Measurements from ENCODE around the gene SEMA5B. TPM values are rescaled to one million over a fixed set of nuclear protein-coding genes. Genes with fewer than 3 reads are reported as not detected.
A peak's percentile ranks its signal among the peaks of the same experiment; 100 is the strongest.

The SEMA5B gene
- total and polyA plus RNA-seq, 2 donors (not counting 1 experiment from before 2014, with no cell fraction given), result not detected

- H3K9ac ChIP-seq (ENCODE audit: low read length), result peak overlapping the region; percentile 79
- POLR2A ChIA-PET, result no interaction called here
- ATAC-seq (ENCODE audit: low read depth) (peak; percentile 21), DNase-seq (no peak)
- peak overlapping the region; percentile 94 for H3K4me2 ChIP-seq (replicated peaks; ENCODE audit: low read depth, low read length, poor library complexity, severe bottlenecking)
- Mint-ChIP-seq H3K27me3 (no peaks in the 10 kb centered on the region), H3K27ac (no peak overlapping the region), H3K4me1 (peaks cover 14% of the 10 kb centered on the region), H3K9me3 (ENCODE audit: insufficient read depth) (no peaks in the 10 kb centered on the region), H3K4me3 (peak overlapping the region; percentile 84)
- peak overlapping the region; percentile 13 to 74 (median 61) for H3K4me3 ChIP-seq (ENCODE audit: control extremely low read depth in 1 of 5, extremely low read depth in 1 of 5, insufficient read depth in 1 of 5, low read depth in 2 of 5, low read length in 4 of 5)
- H3K27me3 ChIP-seq (replicated peaks in 1 of 4; ENCODE audit: control extremely low read depth in 1 of 4, control insufficient read depth in 3 of 4, insufficient read depth in 4 of 4, low read length in 3 of 4), result no peaks in the 10 kb centered on the region
- WGBS (ENCODE audit: insufficient coverage), result 21% methylated on average over 10 of the region's 24 CpGs
- peaks cover 7% of the 10 kb centered on the region for H4K20me1 ChIP-seq (ENCODE audit: control insufficient read depth, insufficient read depth, low read length, poor library complexity, severe bottlenecking)
- H3K9me3 ChIP-seq (ENCODE audit: control extremely low read depth in 1 of 3, control insufficient read depth in 2 of 3, insufficient read depth in 1 of 3, low read length in 2 of 3), result no peaks in the 10 kb centered on the region
- CTCF ChIA-PET, result interaction anchor here (0.7 to 1.3 kb wide), 2 partner anchors 37 to 42 kb away, joined by 3 read pairs; no protein-coding TSS in a partner anchor
- no peak overlapping the region for H3K27ac ChIP-seq (ENCODE audit: low read length in 2 of 2)
- H2AFZ ChIP-seq (ENCODE audit: insufficient read depth, low read depth, low read length, poor library complexity, severe bottlenecking), result peak overlapping the region; percentile 88
- H3K4me1 ChIP-seq (ENCODE audit: control insufficient read depth in 2 of 2, insufficient read depth in 2 of 2, low read length in 2 of 2), result peaks cover 9 to 10% of the 10 kb centered on the region in 2 donors
- no peaks in the 10 kb centered on the region for H3K36me3 ChIP-seq (replicated peaks in 1 of 2; ENCODE audit: control extremely low read depth in 1 of 2, control insufficient read depth in 1 of 2, extremely low read depth in 1 of 2, insufficient read depth in 2 of 2, low read length in 1 of 2)
- intact Hi-C loops (cut with micrococcal nuclease), result no loop called here
- TF ChIP-seq EZH2 (IDR thresholded peaks at IDR 0.05; ENCODE audit: borderline replicate concordance, insufficient read depth, low read depth, low read length, poor library complexity, severe bottlenecking), result no peak
- TF ChIP-seq, protein P1, sequence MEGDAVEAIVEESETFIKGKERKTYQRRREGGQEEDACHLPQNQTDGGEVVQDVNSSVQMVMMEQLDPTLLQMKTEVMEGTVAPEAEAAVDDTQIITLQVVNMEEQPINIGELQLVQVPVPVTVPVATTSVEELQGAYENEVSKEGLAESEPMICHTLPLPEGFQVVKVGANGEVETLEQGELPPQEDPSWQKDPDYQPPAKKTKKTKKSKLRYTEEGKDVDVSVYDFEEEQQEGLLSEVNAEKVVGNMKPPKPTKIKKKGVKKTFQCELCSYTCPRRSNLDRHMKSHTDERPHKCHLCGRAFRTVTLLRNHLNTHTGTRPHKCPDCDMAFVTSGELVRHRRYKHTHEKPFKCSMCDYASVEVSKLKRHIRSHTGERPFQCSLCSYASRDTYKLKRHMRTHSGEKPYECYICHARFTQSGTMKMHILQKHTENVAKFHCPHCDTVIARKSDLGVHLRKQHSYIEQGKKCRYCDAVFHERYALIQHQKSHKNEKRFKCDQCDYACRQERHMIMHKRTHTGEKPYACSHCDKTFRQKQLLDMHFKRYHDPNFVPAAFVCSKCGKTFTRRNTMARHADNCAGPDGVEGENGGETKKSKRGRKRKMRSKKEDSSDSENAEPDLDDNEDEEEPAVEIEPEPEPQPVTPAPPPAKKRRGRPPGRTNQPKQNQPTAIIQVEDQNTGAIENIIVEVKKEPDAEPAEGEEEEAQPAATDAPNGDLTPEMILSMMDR (IDR thresholded peaks at IDR 0.05), result no peak
- H3K79me2 ChIP-seq (ENCODE audit: control insufficient read depth, insufficient read depth, low read length), result peaks cover 39% of the 10 kb centered on the region
Measured at GRCh38 chr3:123067689-123068600, 40.4 kb upstream of the SEMA5B start.
